DMS114 treated with DMSO at 0.1 percent for 48 hours (cell line): ENCODE results near the gene ZNF394.
"Not testable (repeated sequence)": the region's sequence is repeated elsewhere in the genome, so short reads cannot be mapped to it uniquely, and the experiment has no call there.

Source experiments
- DNase-seq: peaks from one replicate; lab custom pipeline; 2025; ENCODE audit not compliant: unreplicated experiment; lab: John Stamatoyannopoulos, UW

Gene ZNF394

GRCh38 chr7:99499721-99500636 lies at the start of gene ZNF394:
Gene ZNF394 (minus strand): TSS chr7:99500281. CDS start chr7:99500093, 188 bp downstream.
- DNase-seq, result peak; percentile 88

DNA sequence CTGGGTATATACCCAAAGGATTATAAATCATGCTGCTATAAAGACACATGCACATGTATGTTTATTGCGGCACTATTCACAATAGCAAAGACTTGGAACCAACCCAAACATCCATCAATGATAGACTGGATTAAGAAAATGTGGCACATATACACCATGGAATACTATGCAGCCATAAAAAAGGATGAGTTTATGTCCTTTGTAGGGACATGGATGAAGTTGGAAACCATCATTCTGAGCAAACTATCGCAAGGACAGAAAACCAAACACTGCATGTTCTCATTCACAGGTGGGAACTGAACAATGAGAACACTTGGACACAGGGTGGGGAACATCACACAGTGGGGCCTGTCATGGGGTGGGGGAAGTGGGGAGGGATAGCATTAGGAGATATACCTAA lies 49.5 kb upstream of the ZNF394 start:
- not testable (repeated sequence) for DNase-seq

DNA sequence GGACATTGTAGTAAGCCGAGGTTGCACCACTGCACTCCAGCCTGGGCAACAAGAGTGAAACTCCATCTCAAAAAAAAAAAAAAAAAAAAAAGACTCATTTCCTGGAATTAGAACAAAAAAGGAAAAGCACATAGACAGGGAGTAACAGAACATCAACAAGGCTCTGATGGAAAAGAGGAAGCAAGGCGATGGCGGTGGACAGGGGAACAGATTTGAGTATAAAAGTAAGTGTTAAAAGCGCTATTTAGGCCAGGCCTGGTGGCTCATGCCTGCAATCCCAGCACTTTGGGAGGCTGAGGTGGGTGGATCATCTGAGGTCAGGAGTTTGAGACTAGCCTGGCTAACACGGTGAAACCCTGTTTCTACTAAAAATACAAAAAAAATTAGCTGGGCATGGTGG lies 45.2 kb upstream of the ZNF394 start:
- not testable (repeated sequence) for DNase-seq

DNA sequence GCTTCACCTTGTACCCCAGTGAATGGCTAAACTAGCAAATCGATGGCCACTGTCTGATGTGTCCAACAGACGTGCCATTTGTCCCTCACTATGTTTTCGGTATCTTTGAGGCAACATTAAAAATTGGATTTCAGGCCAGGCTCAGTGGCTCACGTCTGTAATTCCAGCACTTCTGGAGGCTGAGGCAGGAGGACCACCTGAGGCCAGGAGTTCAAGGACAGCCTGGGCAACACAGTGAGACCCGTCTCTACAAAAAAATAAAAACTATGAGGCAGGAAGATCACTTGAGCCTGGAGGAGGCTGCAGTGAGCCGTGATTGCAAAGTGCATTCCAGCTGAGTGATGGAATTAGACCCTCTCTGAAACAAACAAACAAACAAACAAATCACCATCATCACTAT lies 43.8 kb upstream of the ZNF394 start:
- no peak for DNase-seq

- no peak for DNase-seq
Observed at GRCh38 chr7:99543081-99543671, 43.1 kb upstream of the ZNF394 start.

- DNase-seq, result no peak
Observed at GRCh38 chr7:99541212-99541611, 41.1 kb upstream of the ZNF394 start.

GRCh38 chr7:99540542-99540941 lies 40.5 kb upstream of the ZNF394 start:
- DNase-seq, result no peak

DNA sequence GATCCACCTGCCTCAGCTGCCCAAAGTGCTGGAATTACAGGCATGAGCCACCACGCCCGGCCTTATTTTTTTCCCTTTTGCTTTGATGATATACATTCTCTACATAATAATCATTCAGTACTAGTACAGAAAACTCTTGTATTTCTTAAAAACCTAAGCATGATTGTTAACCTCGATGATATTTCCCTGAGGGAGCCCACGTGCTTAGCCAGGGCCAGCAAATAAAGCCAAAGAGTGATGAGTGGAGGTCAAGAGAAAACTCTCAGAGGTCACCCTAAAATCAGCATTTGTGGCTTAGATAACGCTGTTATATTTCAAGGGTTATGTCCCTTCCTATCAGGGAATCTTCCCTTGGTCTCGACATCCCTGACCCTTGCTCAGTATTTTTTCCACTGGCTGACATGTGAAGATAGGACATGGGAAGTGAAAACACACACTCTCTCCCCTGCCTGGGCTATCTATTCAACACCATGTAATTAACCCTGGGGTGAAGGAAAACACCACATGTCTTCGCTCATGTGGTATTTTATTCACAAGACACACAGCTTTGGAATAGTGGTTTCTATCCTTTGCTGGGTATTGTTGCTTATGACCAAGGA lies 39.2 kb upstream of the ZNF394 start:
- DNase-seq, result no peak

GRCh38 chr7:99535667-99536066 lies 35.6 kb upstream of the ZNF394 start:
- DNase-seq, result no peak

DNA sequence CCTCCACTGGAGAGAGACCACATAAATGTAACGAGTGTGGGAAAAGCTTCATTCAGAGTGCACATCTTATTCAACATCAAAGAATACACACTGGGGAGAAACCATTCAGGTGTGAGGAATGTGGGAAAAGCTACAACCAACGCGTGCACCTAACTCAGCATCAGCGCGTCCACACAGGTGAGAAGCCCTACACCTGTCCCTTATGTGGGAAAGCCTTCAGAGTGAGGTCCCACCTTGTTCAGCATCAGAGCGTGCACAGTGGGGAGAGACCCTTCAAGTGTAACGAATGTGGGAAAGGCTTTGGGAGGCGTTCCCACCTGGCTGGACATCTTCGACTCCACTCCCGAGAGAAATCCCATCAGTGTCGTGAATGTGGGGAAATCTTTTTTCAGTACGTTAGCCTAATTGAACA lies 31.3 kb upstream of the ZNF394 start:
- no peak for DNase-seq

GRCh38 chr7:99525713-99526440 lies 25.8 kb upstream of the ZNF394 start:
- no peak for DNase-seq

DNA sequence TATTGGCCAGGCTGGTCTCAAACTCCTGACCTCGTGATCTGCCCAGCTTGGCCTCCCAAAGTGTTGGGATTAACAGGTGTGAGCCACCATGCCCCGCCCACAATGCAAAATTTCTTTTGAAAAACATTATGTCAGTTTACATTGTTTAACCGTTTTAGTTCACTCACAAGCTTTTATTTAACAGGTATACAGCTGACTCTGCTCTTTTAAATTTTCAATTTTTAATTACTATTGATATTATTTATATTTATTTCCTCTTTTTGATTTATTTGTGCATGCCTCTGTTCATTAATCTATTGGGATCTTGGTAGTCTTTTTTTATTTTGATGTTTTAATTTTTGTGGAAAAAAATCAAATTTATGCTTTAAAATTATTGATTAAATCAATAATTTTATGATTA lies 21.3 kb upstream of the ZNF394 start:
- DNase-seq, result no peak

DNA sequence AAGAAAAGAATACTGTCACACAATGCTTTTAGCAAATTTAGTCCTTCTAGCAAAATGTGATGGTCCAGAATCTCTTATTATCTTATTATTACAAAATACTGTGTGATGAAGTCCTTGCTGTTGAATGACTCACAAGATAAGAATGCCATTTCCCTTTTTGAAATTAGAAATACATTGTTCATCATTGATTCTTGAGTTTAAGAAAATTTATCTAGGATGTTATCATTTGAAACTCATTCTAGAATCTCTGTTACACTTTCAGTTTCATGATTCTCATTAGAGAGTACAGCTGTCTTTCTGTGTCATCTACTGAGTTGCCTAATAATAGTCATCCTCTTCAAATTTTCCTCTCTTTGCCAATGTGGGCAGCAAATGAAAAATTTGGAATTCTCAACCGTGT lies 14.0 kb upstream of the ZNF394 start:
- no peak for DNase-seq

- no peak for DNase-seq
Observed at GRCh38 chr7:99505324-99505662, 5.2 kb upstream of the ZNF394 start.

DNA sequence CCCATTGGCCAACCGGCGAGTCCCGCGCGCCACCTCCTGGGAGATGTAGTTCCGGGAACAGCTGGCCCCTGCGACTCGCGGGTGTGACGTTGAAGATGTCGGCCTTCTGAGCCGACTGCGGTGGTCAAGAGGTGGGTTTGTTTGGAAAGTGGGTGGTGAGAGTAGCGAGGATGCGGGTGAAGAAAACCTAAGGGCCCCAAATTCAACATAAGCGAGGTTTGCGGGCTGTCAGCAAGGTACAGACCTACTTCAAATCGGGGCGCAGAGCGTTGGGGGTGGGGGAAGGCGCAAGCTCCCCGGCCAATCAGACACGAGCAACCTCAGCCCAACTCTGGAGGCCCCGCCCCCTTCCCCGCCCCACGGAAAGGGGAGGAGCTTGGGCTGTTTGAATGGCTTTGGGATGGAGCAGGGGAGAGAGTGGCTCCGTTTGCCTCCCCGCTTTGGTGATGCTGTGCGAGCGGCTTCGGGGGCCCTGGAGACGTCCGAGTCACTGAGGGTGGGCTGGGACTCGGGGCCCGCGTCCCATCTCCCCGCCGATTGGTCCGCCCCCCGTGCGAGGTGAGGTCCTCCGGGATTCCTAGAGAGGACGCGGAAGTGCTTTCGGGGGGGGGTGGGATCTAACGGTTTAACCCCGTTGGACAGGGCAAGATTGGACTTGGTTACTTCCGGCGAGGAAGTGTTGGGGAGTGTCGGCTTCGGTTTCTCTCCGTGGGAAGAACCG lies 4.7 kb upstream of the ZNF394 start, which contains the start of gene ZKSCAN5:
TSS of gene ZKSCAN5 (plus strand) at position 60 of the 721 bp plus-strand sequence. CDS start 1,383 bp downstream, outside the sequence.
- DNase-seq, result peak; percentile 93

- DNase-seq, result no peak
Observed at GRCh38 chr7:99504281-99504602, 4.2 kb upstream of the ZNF394 start.

DNA sequence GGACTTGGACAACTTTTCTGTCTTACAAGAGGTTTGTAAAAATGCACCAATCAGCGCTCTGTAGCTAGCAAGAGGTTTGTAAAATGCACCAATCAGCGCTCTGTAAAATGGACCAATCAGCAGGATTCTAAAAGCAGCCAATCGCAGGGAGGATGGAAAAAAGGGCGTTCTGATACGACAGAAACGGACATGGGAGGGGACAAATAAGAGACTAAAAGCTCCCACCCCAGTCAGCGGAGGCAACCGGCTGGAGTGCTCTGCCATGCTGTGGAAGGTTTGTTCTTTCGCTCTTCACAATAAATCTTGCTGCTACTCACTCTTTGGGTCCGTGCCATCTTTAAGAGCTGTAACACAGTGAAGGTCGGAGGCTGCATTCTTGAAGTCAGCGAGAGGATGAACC lies 1.2 kb upstream of the ZNF394 start:
- not testable (repeated sequence) for DNase-seq

DNA sequence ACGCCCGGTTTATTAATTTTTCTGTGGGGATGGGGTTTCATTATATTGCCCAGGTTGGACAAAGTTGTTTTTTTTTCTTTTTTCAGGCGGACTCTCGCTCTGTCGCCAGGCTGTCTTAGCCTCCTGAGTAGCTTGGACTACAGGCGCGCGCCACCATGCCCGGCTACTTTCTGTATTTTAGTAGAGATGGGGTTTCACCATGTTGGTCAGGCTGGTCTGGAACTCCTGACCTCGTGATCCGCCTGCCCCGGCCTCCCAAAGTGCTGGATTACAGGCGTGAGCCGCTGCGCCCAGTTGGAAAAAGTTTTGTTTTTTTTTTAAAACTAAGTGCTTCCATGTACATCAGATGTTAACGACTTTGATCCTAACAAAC lies 542 bp upstream of the ZNF394 start:
- no peak for DNase-seq

GRCh38 chr7:99499371-99499720 lies 735 bp downstream of the ZNF394 start:
- DNase-seq, result no peak

GRCh38 chr7:99498546-99498944 lies 1.5 kb downstream of the ZNF394 start:
- no peak for DNase-seq
